ENCODE measurements around the gene BRAF. TPM values are rescaled to one million over a fixed set of nuclear protein-coding genes. Genes with fewer than 3 reads are reported as not detected.

Gene BRAF
- total RNA-seq, 4 donors from 2014 or later = 20.9 to 51.8 (median 34.8) TPM

DNA sequence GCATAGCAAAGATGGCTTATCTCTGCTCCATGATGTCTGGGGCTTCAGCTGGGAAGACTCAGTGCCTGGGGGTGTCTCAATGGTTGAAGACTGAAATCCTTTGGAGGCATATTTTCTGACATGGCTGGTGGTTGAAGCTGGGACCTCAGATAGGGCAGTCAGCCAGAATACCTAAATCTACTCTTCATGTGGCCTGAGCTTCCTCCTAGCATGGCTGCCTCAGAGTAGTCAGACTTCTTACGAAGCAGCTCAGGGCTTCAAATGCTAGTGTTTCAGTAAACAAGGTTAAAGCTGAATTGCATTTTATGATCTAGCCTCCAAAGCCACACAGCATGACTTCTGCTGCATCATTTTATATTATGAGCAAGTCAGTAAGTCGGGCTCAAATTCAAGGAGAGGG is 2.6 kb upstream of the BRAF start:
- H3K27ac ChIP-seq = no peak overlapping the region
- peaks cover 6 to 19% (median 13%) of the 10 kb centered on the region in 4 donors for H3K4me1 ChIP-seq
- no peak overlapping the region for H3K4me3 ChIP-seq
- no peaks in the 10 kb centered on the region for H3K9me3 ChIP-seq
- in situ Hi-C loops (cut with MboI; ENCODE audit: low pct_ligation_motif_present in 1 of 4, low pct_unique_long_range_greater_than_20kb in 1 of 4, low sequenced_read_pairs in 3 of 4) (loop anchor here in 2 of 4 donors (10.0 kb wide), 2 partner anchors 87 to 113 kb away; partner anchors contain the start of gene MRPS33 (in 1 of the 2)), intact Hi-C loops (cut with DNase I; ENCODE audit: low total_unique reads) (no loop called here)
- H3K27me3 ChIP-seq = no peaks in the 10 kb centered on the region
- WGBS, 2 donors (ENCODE audit: low coverage in 1 of 2) = 87 to 100% methylated on average over 1 to 2 of the region's 2 CpGs
- no peak for DNase-seq
- TF ChIP-seq EP300 (IDR thresholded peaks at IDR 0.05; ENCODE audit: low read depth) (no peak), CTCF (IDR thresholded peaks at IDR 0.05) (no peak), POLR2A (IDR thresholded peaks at IDR 0.05) (no peak), POLR2AphosphoS5 (IDR thresholded peaks at IDR 0.05) (no peak)
- H3K36me3 ChIP-seq = no peaks in the 10 kb centered on the region

GRCh38 chr7:140926021-140926817 is 1.5 kb upstream of the BRAF start:
- Histone ChIP-seq H3K36me3 (no peaks in the 10 kb centered on the region), H3K9me3 (no peaks in the 10 kb centered on the region), H3K4me1 (peaks cover 8 to 30% (median 15%) of the 10 kb centered on the region in 4 donors), H3K27ac (no peak overlapping the region), H3K4me3 (no peak overlapping the region), H3K27me3 (no peaks in the 10 kb centered on the region)
- intact Hi-C loops (cut with DNase I; ENCODE audit: low total_unique reads) (no loop called here), in situ Hi-C loops (cut with MboI; ENCODE audit: low pct_ligation_motif_present in 1 of 4, low pct_unique_long_range_greater_than_20kb in 1 of 4, low sequenced_read_pairs in 3 of 4) (loop anchor here in 2 of 4 donors (10.0 kb wide), 2 partner anchors 89 to 111 kb away; partner anchors contain the start of gene MRPS33 (in 1 of the 2))
- 92 to 96% methylated on average over 5 to 7 of the region's 7 CpGs for WGBS, 2 donors (ENCODE audit: low coverage in 1 of 2)
- TF ChIP-seq CTCF (IDR thresholded peaks at IDR 0.05) (no peak), EP300 (IDR thresholded peaks at IDR 0.05; ENCODE audit: low read depth) (no peak), POLR2A (IDR thresholded peaks at IDR 0.05) (no peak), POLR2AphosphoS5 (IDR thresholded peaks at IDR 0.05) (no peak)
- no peak for DNase-seq

GRCh38 chr7:140924019-140924820 is 509 bp downstream of the BRAF start:
- peak overlapping the region; percentile 94 to 100 (median 98) for H3K27ac ChIP-seq
- in situ Hi-C loops (cut with MboI; ENCODE audit: low pct_ligation_motif_present in 1 of 4, low pct_unique_long_range_greater_than_20kb in 1 of 4, low sequenced_read_pairs in 3 of 4) = loop anchor here in 2 of 4 donors (10.0 kb wide), 2 partner anchors 91 to 109 kb away; partner anchors contain the start of gene MRPS33 (in 1 of the 2)
- no peaks in the 10 kb centered on the region for H3K27me3 ChIP-seq
- TF ChIP-seq POLR2A (IDR thresholded peaks at IDR 0.05) (no peak), CTCF (IDR thresholded peaks at IDR 0.05) (peak; percentile 12 to 43 (median 28))
- peak overlapping the region; percentile 61 to 100 (median 98) for H3K4me3 ChIP-seq
- H3K36me3 ChIP-seq = no peaks in the 10 kb centered on the region
- WGBS, 2 donors (ENCODE audit: low coverage in 1 of 2) = 0 to 1% methylated on average over 6 to 22 of the region's 69 CpGs
- intact Hi-C loops (cut with DNase I; ENCODE audit: low total_unique reads) = no loop called here
- peak; percentile 79 for DNase-seq
- peaks cover 8 to 38% (median 15%) of the 10 kb centered on the region in 4 donors for H3K4me1 ChIP-seq
- no peaks in the 10 kb centered on the region for H3K9me3 ChIP-seq

Data from transverse colon (tissue), 4 donors.